H1 (cell line): ENCODE data around the gene ARAP2.

ENCODE experiments used
- CHD2 ChIP-seq: IDR thresholded peaks from 2 replicates; pipeline ENCODE4 v1.6.1; 2012; ENCODE audit warnings: low read length, improper control_type of control experiment
- EP300 ChIP-seq, 2 experiments: IDR thresholded peaks; 1 replicate in 1 of 2; 2 replicates in 1 of 2; pipeline ENCODE4 v1.6.1; 2011 to 2012; ENCODE audit warnings: low read depth in 2 of 2, low read length in 2 of 2, mild to moderate bottlenecking in 2 of 2, borderline replicate concordance in 1 of 2, inconsistent platforms in 1 of 2, moderate library complexity in 1 of 2
- EZH2 ChIP-seq: fragments of 200-600 bp; sonication (generic); IDR thresholded peaks from 2 replicates; pipeline ENCODE4 v1.7.1; 2012; ENCODE audit warnings: low read depth, mild to moderate bottlenecking, moderate library complexity, low read length, inconsistent platforms; ENCODE audit not compliant: severe bottlenecking
- MAFK ChIP-seq: IDR thresholded peaks from 2 replicates; pipeline ENCODE4 v1.6.1; 2012; ENCODE audit warnings: low read depth, mild to moderate bottlenecking, improper control_type of control experiment, low read length
- NRF1 ChIP-seq: IDR thresholded peaks from 2 replicates; pipeline ENCODE4 v1.6.1; 2011; ENCODE audit warnings: mild to moderate bottlenecking, low read depth, low read length, improper control_type of control experiment
- PHF8 ChIP-seq: fragments of 200-600 bp; sonication (generic); conservative IDR thresholded peaks from 2 replicates; pipeline ENCODE4 v1.7.1; 2012; ENCODE audit warnings: low read depth, mild to moderate bottlenecking, inconsistent platforms, low read length, moderate library complexity
- POLR2AphosphoS5 ChIP-seq: IDR thresholded peaks from 2 replicates; pipeline ENCODE4 v1.6.1; 2011; ENCODE audit warnings: low read depth, low read length
- RFX5 ChIP-seq: IDR thresholded peaks from 2 replicates; pipeline ENCODE4 v1.6.1; 2011; ENCODE audit warnings: low read depth, low read length, improper control_type of control experiment, borderline replicate concordance
- SP1 ChIP-seq: IDR thresholded peaks from 2 replicates; pipeline ENCODE4 v1.6.1; 2011; ENCODE audit warnings: low read depth, low read length
- TAF1 ChIP-seq: IDR thresholded peaks from 2 replicates; pipeline ENCODE4 v1.6.1; 2011; ENCODE audit warnings: mild to moderate bottlenecking, low read depth, low read length
- ZNF274 ChIP-seq: IDR thresholded peaks from 2 replicates; pipeline ENCODE4 v1.7.0; 2012; ENCODE audit warnings: low read length, borderline replicate concordance; ENCODE audit errors: extremely low read depth
- TF ChIP-seq, protein P1 (sequence below), 3 experiments: IDR thresholded peaks; 1 replicate in 2 of 3; 2 replicates in 1 of 3; pipeline versions ENCODE4 v1.5.1 to v1.6.1; 2011; ENCODE audit warnings: low read length in 3 of 3, mild to moderate bottlenecking in 3 of 3, inconsistent platforms in 2 of 3, low read depth in 1 of 3, moderate library complexity in 1 of 3; ENCODE audit not compliant: insufficient read depth in 1 of 3; ENCODE audit errors: control extremely low read depth in 1 of 3
- TF ChIP-seq, protein P2 (sequence below): IDR thresholded peaks from 2 replicates; pipeline ENCODE4 v1.6.1; 2012; ENCODE audit warnings: inconsistent platforms

DNA sequence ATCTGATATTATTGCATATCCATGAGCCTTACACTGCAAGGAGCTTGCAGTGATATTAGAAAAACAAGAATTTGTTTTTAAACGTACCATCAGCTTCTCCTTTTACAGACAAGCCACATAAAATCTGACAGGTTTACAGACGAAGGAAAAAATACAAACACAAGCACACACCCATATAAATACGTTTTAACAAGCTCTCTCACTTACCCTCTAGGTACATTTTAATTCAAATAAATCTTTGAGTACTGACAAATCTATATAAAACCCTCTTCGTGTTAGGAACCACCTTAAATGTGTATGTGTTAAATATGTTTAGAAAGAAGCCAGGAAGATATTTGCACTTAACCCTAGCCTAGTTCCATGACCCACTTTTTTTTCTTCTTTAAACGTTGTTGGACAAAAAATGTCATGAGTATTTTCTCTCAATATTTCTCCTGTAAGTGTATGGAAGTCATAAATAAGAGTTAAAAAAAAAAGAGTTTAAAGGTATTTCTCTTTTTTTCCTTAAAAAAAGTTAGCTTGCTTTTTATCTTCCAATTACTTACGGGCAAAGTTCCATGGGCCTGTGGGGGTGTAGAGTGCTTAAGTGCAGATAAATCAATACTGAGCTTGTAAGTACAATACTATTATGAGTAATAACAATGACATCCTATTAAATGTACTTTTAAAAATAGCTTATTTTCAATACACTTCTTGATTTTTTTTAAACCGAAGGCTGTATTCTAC, 1.5 kb downstream of the ARAP2 start:
- TF ChIP-seq, protein P1, sequence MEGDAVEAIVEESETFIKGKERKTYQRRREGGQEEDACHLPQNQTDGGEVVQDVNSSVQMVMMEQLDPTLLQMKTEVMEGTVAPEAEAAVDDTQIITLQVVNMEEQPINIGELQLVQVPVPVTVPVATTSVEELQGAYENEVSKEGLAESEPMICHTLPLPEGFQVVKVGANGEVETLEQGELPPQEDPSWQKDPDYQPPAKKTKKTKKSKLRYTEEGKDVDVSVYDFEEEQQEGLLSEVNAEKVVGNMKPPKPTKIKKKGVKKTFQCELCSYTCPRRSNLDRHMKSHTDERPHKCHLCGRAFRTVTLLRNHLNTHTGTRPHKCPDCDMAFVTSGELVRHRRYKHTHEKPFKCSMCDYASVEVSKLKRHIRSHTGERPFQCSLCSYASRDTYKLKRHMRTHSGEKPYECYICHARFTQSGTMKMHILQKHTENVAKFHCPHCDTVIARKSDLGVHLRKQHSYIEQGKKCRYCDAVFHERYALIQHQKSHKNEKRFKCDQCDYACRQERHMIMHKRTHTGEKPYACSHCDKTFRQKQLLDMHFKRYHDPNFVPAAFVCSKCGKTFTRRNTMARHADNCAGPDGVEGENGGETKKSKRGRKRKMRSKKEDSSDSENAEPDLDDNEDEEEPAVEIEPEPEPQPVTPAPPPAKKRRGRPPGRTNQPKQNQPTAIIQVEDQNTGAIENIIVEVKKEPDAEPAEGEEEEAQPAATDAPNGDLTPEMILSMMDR (IDR thresholded peaks at IDR 0.05; ENCODE audit: control extremely low read depth in 1 of 3, insufficient read depth in 1 of 3, low read depth in 1 of 3, low read length in 3 of 3): no peak
- TF ChIP-seq EZH2: no peak
- TF ChIP-seq SP1: no peak
- no peak for TF ChIP-seq POLR2AphosphoS5
- TF ChIP-seq PHF8: no peak
- TF ChIP-seq MAFK: no peak
- no peak for TF ChIP-seq CHD2
- TF ChIP-seq NRF1: no peak
- no peak for TF ChIP-seq TAF1
- no peak for TF ChIP-seq ZNF274
- TF ChIP-seq, protein P2, sequence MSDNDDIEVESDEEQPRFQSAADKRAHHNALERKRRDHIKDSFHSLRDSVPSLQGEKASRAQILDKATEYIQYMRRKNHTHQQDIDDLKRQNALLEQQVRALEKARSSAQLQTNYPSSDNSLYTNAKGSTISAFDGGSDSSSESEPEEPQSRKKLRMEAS: no peak
- TF ChIP-seq RFX5: no peak
- no peak for TF ChIP-seq EP300 (IDR thresholded peaks at IDR 0.05; ENCODE audit: borderline replicate concordance in 1 of 2, low read depth in 2 of 2, low read length in 2 of 2)
